Adrenal gland (tissue), 12 donors: Measurements from ENCODE around the gene RHOC. TPM values are rescaled to one million over a fixed set of nuclear protein-coding genes. Genes with fewer than 3 reads are reported as not detected.

ENCODE experiments used
- DNase-seq, 7 donors: peaks; one replicate each; pipeline ENCODE4 v3.0.0-alpha.2; 2019 to 2020
- H3K27ac ChIP-seq, 5 donors: fragments of 200-600 bp; sonication (generic) in 4 of 5; 1 replicate in 3 of 5; 2 replicates in 2 of 5; pipeline versions ENCODE4 v1.5.1 to v1.8.0; 2016 to 2020; ENCODE audit warnings: mild to moderate bottlenecking in 1 of 5
- H3K27me3 ChIP-seq: fragments of 200-600 bp; 2 replicates; pipeline ENCODE4 v1.8.0; 2021
- H3K36me3 ChIP-seq, 2 donors: fragments of 200-600 bp; replicated peaks in 1 of 2; 1 replicate in 1 of 2; 2 replicates in 1 of 2; pipeline versions ENCODE4 v1.5.1 to v1.8.0; 2018 to 2022
- H3K4me1 ChIP-seq, 2 donors: fragments of 200-600 bp; replicated peaks in 1 of 2; 1 replicate in 1 of 2; 2 replicates in 1 of 2; pipeline versions ENCODE4 v1.5.1 to v1.8.0; 2018 to 2021
- H3K4me3 ChIP-seq, 4 donors: fragments of 200-600 bp; sonication (generic) in 3 of 4; one replicate each; pipeline ENCODE4 v1.5.1; 2016 to 2018
- H3K9me3 ChIP-seq, 3 donors: fragments of 200-600 bp; sonication (generic) in 1 of 3; replicated peaks in 1 of 3; 1 replicate in 2 of 3; 2 replicates in 1 of 3; pipeline versions ENCODE4 v1.5.1 to v1.8.0; 2016 to 2021
- CTCF ChIP-seq, 6 experiments: fragments of 450-650 bp in 4 of 6; fragments of 200-600 bp in 2 of 6; sonication (generic) in 1 of 6; IDR thresholded peaks; 1 replicate in 5 of 6; 2 replicates in 1 of 6; pipeline versions ENCODE4 v1.5.1 to v1.8.0; 2016 to 2021; ENCODE audit warnings: antibody characterized with exemption in 6 of 6, mild to moderate bottlenecking in 2 of 6, moderate library complexity in 1 of 6
- POLR2A ChIP-seq, 2 donors: fragments of 450-650 bp; IDR thresholded peaks; one replicate each; pipeline ENCODE4 v1.6.1; 2017; ENCODE audit warnings: antibody characterized with exemption in 2 of 2, mild to moderate bottlenecking in 2 of 2, moderate library complexity in 1 of 2
- WGBS, 4 donors: extraction: QIAGEN DNeasy Blood & Tissue Kit in 2 of 4; methylation state at CpG; one replicate each; pipeline versions ENCODE4 v1.1.5 to v1.1.7; 2013 to 2017; 5-methylcytosine and 5-hydroxymethylcytosine counted together
- intact Hi-C, 2 donors: fragments of 100-400 bp; cut with DNase I; formaldehyde crosslinking; loops; one replicate each; pipeline versions ENCODE4 v1.14.1 to v1.15.0; 2022 to 2023
- polyA plus RNA-seq, 3 donors: library from polyadenylated mRNA; stranded (reverse); fragments of 200-250 nt in 2 of 3; fragments of 350-450 nt in 1 of 3; fragmentation: Illumina TruSeq in 1 of 3; extraction: RNeasy Lipid Tissue Mini Kit (QIAGEN cat#74804) in 1 of 3; gene quantifications; one replicate each; pipeline ENCODE4 v1.2.3, GENCODE V29; 2013 to 2014
- total RNA-seq, 9 donors: library from RNA; depleted of rRNA in 4 of 9; stranded (reverse); fragments of >200 nt in 4 of 9; fragments of 120-200 nt in 1 of 9; fragmentation: NEBNext Ultra II Directional in 1 of 9; extraction: Animal tissue kit (Norgen Biotek cat#: 25700) in 1 of 9; gene quantifications; one replicate each; pipeline versions ENCODE4 v1.1.0 to v1.2.4, GENCODE V29; 2013 to 2023
- donor health status: healthy with polysubstance abuse.
- donor health status: Bipolar disorder and iron deficiency.
- donor health status: DM: yes; HTN: yes; CAD: no.
- donor health status: DM: no; HTN: no; CAD: no.
- donor health status: DM: no; HTN: no; CAD: no.
- donor health status: DM: yes; HTN: yes; CAD: no.

RHOC gene
- total and polyA plus RNA-seq, 12 donors: 186 to 374 (median 237) TPM

- Histone ChIP-seq H3K9me3 (no peaks in the 10 kb centered on the region), H3K4me3 (peak within 1 kb of the TSS; percentile 57 to 93 (median 78)), H3K4me1 (peaks cover 19 to 33% of the 10 kb centered on the region in 2 donors), H3K36me3 (peaks cover 0 to 25% of the 10 kb centered on the region in 2 donors), H3K27me3 (no peaks in the 10 kb centered on the region), H3K27ac (peak within 1 kb of the TSS; percentile 85 to 98 (median 87))
- TF ChIP-seq CTCF (IDR thresholded peaks at IDR 0.05) (peak in 1 of 6 experiments; percentile 28), POLR2A (IDR thresholded peaks at IDR 0.05) (peak in 1 of 2 donors; percentile 52)
- peak; percentile 62 to 89 (median 79) for DNase-seq
- intact Hi-C loops: loop anchor here in 1 of 2 donors (5.0 kb wide), 1 partner anchor 33 kb away; the partner anchor contains the start of gene RHOC
- 0 to 1% (median 1%) methylated on average over 20 to 30 of the region's 30 CpGs for WGBS, 4 donors
Measured at GRCh38 chr1:112674440-112674985, 32.4 kb downstream of the RHOC start, which contains the start of gene MOV10. TSS of gene MOV10 (plus strand) at chr1:112674659. CDS start at chr1:112674913, 254 bp downstream.

DNA sequence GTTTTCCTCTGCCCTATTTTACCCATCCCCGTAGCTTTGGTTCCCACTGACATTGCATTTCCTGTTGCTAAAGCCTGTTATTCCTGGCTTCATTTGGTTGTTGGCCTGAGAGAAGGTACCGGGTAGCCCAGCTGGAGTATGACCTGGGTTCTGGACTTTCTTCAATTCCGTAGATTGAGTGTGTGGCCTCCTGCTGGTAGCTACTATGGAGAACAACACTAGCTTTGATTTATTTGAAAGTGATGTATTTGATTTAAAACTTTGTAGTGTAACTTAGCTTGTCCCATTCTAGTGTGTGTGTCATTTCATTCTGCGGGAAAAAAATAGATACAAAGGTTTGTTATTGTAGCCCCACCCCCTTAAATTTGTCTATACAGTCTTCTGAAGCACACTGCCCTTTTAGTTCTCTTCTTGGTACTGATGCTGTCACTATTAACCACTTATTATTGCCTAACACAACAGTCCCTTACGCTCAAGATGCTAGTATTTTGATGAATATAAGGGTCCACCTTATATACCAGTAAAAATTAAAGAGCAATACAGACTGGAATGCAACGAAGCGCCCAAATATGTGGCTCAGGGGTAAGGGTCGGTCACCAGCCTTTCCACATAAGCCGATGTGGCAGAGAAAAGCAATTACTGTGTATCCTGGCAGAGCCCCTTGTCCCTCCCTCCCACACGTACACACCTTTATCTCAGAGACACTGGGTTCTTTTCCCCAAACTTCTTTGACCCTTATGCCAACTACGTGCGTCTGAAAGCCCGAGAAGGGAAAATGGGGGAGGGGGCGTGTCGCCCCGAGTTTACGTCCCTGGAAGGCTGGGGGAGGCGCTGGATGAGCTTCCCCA is 33.1 kb downstream of the RHOC start:
- Histone ChIP-seq H3K4me1 (peaks cover 19 to 33% of the 10 kb centered on the region in 2 donors), H3K9me3 (no peaks in the 10 kb centered on the region), H3K27ac (peak overlapping the region; percentile 85 to 98 (median 87)), H3K36me3 (peaks cover 0 to 32% of the 10 kb centered on the region in 2 donors), H3K27me3 (no peaks in the 10 kb centered on the region), H3K4me3 (peak overlapping the region in 3 of 4 donors; percentile 73 to 93 (median 84))
- WGBS, 4 donors: 3 to 7% (median 3%) methylated on average over 16 to 18 of the region's 18 CpGs
- TF ChIP-seq POLR2A (IDR thresholded peaks at IDR 0.05) (no peak), CTCF (IDR thresholded peaks at IDR 0.05) (peak; percentile 23 to 61 (median 56))
- peak in 5 of 7 donors; percentile 45 to 71 (median 49) for DNase-seq
- intact Hi-C loops: loop anchor here in 1 of 2 donors (5.0 kb wide), 1 partner anchor 33 kb away; the partner anchor contains the start of gene RHOC

DNA sequence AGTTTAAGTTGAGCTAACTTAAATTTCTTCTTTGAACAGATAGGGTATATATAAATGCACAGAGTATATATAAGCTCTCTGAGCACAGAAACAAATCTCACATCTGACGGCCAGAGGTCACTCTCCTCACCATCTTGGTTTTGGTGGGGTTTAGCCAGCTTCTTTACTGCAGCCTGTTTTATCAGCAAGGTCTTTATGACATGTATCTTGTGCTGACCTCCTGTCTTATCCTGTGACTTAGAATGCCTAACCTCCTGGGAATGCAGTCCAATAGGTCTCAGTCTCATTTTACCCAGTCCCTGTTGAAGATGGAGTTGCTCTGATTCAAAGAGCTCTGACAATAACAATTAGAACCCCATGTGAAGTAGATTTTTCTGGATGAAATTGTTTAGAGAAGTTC is 34.1 kb downstream of the RHOC start:
- intact Hi-C loops: loop anchor here in 1 of 2 donors (5.0 kb wide), 1 partner anchor 34 kb away; the partner anchor contains the start of gene RHOC
- H3K9me3 ChIP-seq: no peaks in the 10 kb centered on the region
- peaks cover 0 to 42% of the 10 kb centered on the region in 2 donors for H3K36me3 ChIP-seq
- no peak overlapping the region for H3K4me3 ChIP-seq
- peaks cover 19 to 33% of the 10 kb centered on the region in 2 donors for H3K4me1 ChIP-seq
- DNase-seq: no peak
- H3K27ac ChIP-seq: peak overlapping the region in 2 of 5 donors; percentile 4 to 94
- no peaks in the 10 kb centered on the region for H3K27me3 ChIP-seq
- no peak for TF ChIP-seq CTCF (IDR thresholded peaks at IDR 0.05)
- no peak for TF ChIP-seq POLR2A (IDR thresholded peaks at IDR 0.05)
- 61 to 79% (median 67%) methylated on average over 1 of the region's 1 CpG for WGBS, 4 donors

GRCh38 chr1:112672009-112672408 is 34.9 kb downstream of the RHOC start:
- intact Hi-C loops: loop anchor here in 1 of 2 donors (5.0 kb wide), 1 partner anchor 35 kb away; the partner anchor contains the start of gene RHOC
- peaks cover 19 to 31% of the 10 kb centered on the region in 2 donors for H3K4me1 ChIP-seq
- TF ChIP-seq POLR2A (IDR thresholded peaks at IDR 0.05): no peak
- TF ChIP-seq CTCF (IDR thresholded peaks at IDR 0.05): no peak
- peaks cover 0 to 50% of the 10 kb centered on the region in 2 donors for H3K36me3 ChIP-seq
- no peaks in the 10 kb centered on the region for H3K27me3 ChIP-seq
- no peak overlapping the region for H3K4me3 ChIP-seq
- no peaks in the 10 kb centered on the region for H3K9me3 ChIP-seq
- WGBS, 4 donors: 67 to 80% (median 71%) methylated on average over 2 of the region's 2 CpGs
- H3K27ac ChIP-seq: peak overlapping the region in 1 of 5 donors; percentile 4
- DNase-seq: no peak
